ENCODE measurements around the gene NSUN5. TPM values are rescaled to one million over a fixed set of nuclear protein-coding genes. Genes with fewer than 3 reads are reported as not detected.
"Not testable (repeated sequence)": the region's sequence is repeated elsewhere in the genome, so short reads cannot be mapped to it uniquely, and the experiment has no call there.

The NSUN5 gene
- total RNA-seq, 1 donor from 2014 or later: 26.8 TPM

DNA sequence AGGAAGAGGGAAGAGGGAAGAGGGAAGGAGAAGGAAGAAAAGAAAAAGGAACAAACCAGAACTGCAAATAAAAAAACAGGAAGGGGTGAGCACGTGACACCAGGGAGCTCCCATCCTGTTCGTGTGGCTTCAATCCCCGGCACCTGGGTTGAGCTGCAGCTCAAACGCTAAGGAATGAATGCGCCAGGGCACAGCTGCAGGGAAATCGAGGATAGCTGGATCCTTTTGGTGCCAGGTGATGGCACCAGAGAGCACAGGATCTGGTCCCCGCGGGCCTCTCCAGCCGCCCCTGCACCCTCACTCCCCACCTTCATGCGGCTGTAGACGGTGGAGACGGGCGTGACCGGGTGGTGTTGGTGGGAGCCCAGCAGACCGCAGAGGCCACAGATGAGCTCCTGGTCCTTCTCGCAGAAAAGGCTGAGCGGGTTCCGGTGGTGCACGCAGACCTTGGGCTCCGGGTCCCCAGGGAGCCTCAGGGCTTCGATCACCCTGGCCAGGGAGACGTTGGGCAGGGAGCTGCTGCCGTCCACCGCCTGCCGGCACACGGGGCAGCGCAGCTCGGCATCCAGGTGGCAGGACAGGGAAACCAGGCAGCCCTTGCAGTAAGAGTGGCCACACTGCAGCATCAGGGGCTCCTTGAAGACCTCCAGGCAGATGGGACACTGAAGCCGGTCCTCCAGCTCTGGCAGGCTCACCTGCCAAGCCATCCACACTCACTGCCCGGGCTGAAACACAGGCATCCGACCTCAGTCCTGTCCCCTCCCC, 15.6 kb upstream of the NSUN5 start:
- not testable (repeated sequence) for H3K4me1 Mint-ChIP-seq (ENCODE audit: unreplicated experiment); H3K27ac Mint-ChIP-seq; H3K9me3 Mint-ChIP-seq; H3K27me3 Mint-ChIP-seq; H3K36me3 Mint-ChIP-seq; DNase-seq (ENCODE audit: extremely low spot score, unreplicated experiment)
- TF ChIP-seq, protein P1, sequence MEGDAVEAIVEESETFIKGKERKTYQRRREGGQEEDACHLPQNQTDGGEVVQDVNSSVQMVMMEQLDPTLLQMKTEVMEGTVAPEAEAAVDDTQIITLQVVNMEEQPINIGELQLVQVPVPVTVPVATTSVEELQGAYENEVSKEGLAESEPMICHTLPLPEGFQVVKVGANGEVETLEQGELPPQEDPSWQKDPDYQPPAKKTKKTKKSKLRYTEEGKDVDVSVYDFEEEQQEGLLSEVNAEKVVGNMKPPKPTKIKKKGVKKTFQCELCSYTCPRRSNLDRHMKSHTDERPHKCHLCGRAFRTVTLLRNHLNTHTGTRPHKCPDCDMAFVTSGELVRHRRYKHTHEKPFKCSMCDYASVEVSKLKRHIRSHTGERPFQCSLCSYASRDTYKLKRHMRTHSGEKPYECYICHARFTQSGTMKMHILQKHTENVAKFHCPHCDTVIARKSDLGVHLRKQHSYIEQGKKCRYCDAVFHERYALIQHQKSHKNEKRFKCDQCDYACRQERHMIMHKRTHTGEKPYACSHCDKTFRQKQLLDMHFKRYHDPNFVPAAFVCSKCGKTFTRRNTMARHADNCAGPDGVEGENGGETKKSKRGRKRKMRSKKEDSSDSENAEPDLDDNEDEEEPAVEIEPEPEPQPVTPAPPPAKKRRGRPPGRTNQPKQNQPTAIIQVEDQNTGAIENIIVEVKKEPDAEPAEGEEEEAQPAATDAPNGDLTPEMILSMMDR (conservative IDR thresholded peaks at IDR 0.05): peak; percentile 72
- peak overlapping the region; percentile 36 for H3K4me3 Mint-ChIP-seq

- not testable (repeated sequence) for H3K4me1 Mint-ChIP-seq (ENCODE audit: unreplicated experiment); DNase-seq (ENCODE audit: extremely low spot score, unreplicated experiment); H3K9me3 Mint-ChIP-seq; H3K27me3 Mint-ChIP-seq; H3K36me3 Mint-ChIP-seq
- peak overlapping the region; percentile 36 for H3K4me3 Mint-ChIP-seq
- peak overlapping the region; percentile 15 for H3K27ac Mint-ChIP-seq
Measured at GRCh38 chr7:73323434-73324080, 14.9 kb upstream of the NSUN5 start.

DNA sequence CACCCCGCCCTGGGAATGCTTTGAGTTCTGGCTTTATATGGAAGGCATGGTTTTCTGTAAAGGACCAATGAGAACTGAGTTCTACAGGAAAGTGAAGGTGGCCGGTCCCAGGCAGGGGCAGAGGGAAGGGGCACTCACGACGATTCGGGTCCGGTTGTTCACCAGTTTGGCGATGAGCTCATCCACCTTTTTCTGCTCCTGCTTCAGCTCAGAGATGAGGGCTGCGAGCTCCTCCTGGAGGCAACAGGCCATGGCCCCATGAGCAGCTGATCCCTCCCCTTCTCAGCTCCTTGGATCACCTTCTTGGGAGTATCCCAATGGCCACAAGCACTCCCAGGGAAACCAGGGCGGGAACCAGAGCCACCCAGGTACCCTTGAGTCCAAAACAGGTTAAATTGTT, 11.4 kb upstream of the NSUN5 start:
- not testable (repeated sequence) for H3K27me3 Mint-ChIP-seq; DNase-seq (ENCODE audit: extremely low spot score, unreplicated experiment); H3K9me3 Mint-ChIP-seq; H3K4me1 Mint-ChIP-seq (ENCODE audit: unreplicated experiment); H3K27ac Mint-ChIP-seq; H3K36me3 Mint-ChIP-seq; H3K4me3 Mint-ChIP-seq

- H3K9me3 Mint-ChIP-seq; H3K36me3 Mint-ChIP-seq; H3K27me3 Mint-ChIP-seq; DNase-seq (ENCODE audit: extremely low spot score, unreplicated experiment); H3K4me3 Mint-ChIP-seq; H3K4me1 Mint-ChIP-seq (ENCODE audit: unreplicated experiment); H3K27ac Mint-ChIP-seq: not testable (repeated sequence)
Measured at GRCh38 chr7:73319541-73319940, 10.9 kb upstream of the NSUN5 start.

DNA sequence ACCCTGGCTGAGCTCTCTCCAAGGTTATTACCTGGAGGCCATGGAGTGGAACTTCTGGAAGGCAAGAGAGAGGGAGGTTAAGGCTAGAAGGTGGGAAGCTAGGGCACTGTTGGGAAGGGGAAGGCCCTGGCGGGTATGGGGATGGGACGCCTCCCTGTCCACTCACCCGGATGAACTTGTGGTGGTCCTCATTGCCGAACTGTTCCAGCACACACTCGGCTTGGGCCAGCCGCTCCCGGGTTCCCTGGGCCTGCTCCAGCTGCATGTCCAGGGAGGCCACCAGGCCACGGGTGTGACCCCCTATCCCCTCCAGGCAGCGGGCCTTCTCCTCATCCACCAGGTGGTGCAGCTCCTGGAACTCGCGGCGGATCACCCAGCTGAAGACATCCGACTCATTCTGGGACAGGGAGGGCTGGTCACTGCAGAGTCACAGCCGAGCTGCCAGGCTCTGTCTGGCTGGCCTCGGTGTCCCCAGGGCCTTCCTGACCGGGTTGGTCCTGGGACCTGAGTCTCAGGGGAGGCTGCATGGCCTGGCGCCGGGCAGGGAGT, 10.1 kb upstream of the NSUN5 start:
- not testable (repeated sequence) for H3K4me3 Mint-ChIP-seq; H3K27me3 Mint-ChIP-seq; H3K27ac Mint-ChIP-seq; H3K36me3 Mint-ChIP-seq; DNase-seq (ENCODE audit: extremely low spot score, unreplicated experiment); H3K4me1 Mint-ChIP-seq (ENCODE audit: unreplicated experiment); H3K9me3 Mint-ChIP-seq

DNA sequence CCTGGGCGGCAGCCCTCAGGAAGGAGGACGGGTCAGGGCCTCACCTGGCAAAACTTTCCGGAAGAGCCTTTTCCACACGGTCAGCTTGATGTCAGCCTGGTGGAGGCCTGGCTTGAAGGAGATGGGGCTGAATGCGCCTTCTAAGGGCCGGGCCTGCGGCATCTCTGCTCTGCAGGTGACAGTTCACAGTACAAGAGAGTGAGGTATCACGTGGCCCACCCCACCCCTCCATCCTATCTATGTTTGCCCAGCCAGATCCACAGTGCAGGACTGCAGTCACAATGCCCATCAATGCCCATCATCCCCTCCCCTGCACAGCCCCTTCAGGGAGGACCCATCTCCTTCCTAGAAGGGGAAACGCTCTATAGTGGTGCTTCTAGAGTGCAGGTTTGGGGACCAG, 7.9 kb upstream of the NSUN5 start:
- no peak overlapping the region for H3K4me3 Mint-ChIP-seq
- H3K9me3 Mint-ChIP-seq: no peaks in the 10 kb centered on the region
- TF ChIP-seq, protein P1 (conservative IDR thresholded peaks at IDR 0.05): no peak
- H3K36me3 Mint-ChIP-seq: no peaks in the 10 kb centered on the region
- DNase-seq (ENCODE audit: extremely low spot score, unreplicated experiment): no peak
- H3K27me3 Mint-ChIP-seq: no peaks in the 10 kb centered on the region
- no peaks in the 10 kb centered on the region for H3K4me1 Mint-ChIP-seq (ENCODE audit: unreplicated experiment)
- H3K27ac Mint-ChIP-seq: no peak overlapping the region

GRCh38 chr7:73314271-73314670, 5.6 kb upstream of the NSUN5 start:
- TF ChIP-seq, protein P1 (conservative IDR thresholded peaks at IDR 0.05): no peak
- no peaks in the 10 kb centered on the region for H3K36me3 Mint-ChIP-seq
- no peak for DNase-seq (ENCODE audit: extremely low spot score, unreplicated experiment)

More at GRCh38 chr7:73314271-73314670, 5.6 kb upstream of the NSUN5 start:
- H3K4me1 Mint-ChIP-seq (ENCODE audit: unreplicated experiment): no peaks in the 10 kb centered on the region
- H3K9me3 Mint-ChIP-seq: no peaks in the 10 kb centered on the region
- no peaks in the 10 kb centered on the region for H3K27me3 Mint-ChIP-seq
- H3K27ac Mint-ChIP-seq: no peak overlapping the region
- no peak overlapping the region for H3K4me3 Mint-ChIP-seq
